KMS-11 (cell line): ENCODE measurements around the gene SEMA3B.
"Not testable (repeated sequence)": the region's sequence is repeated elsewhere in the genome, so short reads cannot be mapped to it uniquely, and the experiment has no call there.

Experiments used
- H2AFZ ChIP-seq: fragments of 200-600 bp; sonication (generic); 2 replicates; pipeline ENCODE4 v1.6.1; 2016; ENCODE audit warnings: antibody characterized with exemption, mixed run types, low read depth
- H3K27ac ChIP-seq: fragments of 200-600 bp; sonication (generic); 2 replicates; pipeline ENCODE4 v1.6.1; 2016; ENCODE audit warnings: mild to moderate bottlenecking, mixed run types
- H3K27me3 ChIP-seq: fragments of 200-600 bp; sonication (generic); 2 replicates; pipeline ENCODE4 v1.6.1; 2017; ENCODE audit warnings: mild to moderate bottlenecking, low read depth, mixed run types, moderate library complexity; ENCODE audit not compliant: insufficient read depth
- H3K36me3 ChIP-seq: fragments of 200-600 bp; sonication (generic); 2 replicates; pipeline ENCODE4 v1.6.1; 2017; ENCODE audit warnings: mild to moderate bottlenecking, mixed run types; ENCODE audit not compliant: insufficient read depth
- H3K4me1 ChIP-seq: fragments of 200-600 bp; sonication (generic); 2 replicates; pipeline ENCODE4 v1.6.1; 2016; ENCODE audit warnings: mild to moderate bottlenecking, low read depth, mixed run types; ENCODE audit not compliant: poor library complexity, severe bottlenecking
- H3K4me2 ChIP-seq: fragments of 200-600 bp; sonication (generic); 2 replicates; pipeline ENCODE4 v1.7.0; 2016; ENCODE audit warnings: mild to moderate bottlenecking, mixed run types
- H3K4me3 ChIP-seq: fragments of 200-600 bp; sonication (generic); IDR thresholded peaks from 2 replicates; pipeline ENCODE4 v1.6.1; 2017; ENCODE audit warnings: low read depth, low read length, mixed read lengths; ENCODE audit not compliant: insufficient read depth
- H3K79me2 ChIP-seq: fragments of 200-600 bp; sonication (generic); 2 replicates; pipeline ENCODE4 v1.6.1; 2016; ENCODE audit warnings: low read depth, mixed run types; ENCODE audit not compliant: insufficient read depth
- H3K9ac ChIP-seq: fragments of 200-600 bp; sonication (generic); 2 replicates; pipeline ENCODE4 v1.6.1; 2016; ENCODE audit warnings: mild to moderate bottlenecking, mixed run types
- H4K20me1 ChIP-seq: fragments of 200-600 bp; sonication (generic); 2 replicates; pipeline ENCODE4 v1.6.1; 2016; ENCODE audit warnings: mild to moderate bottlenecking, mixed run types; ENCODE audit not compliant: insufficient read depth
- TF ChIP-seq, protein P1 (sequence below): fragments of 200-600 bp; sonication (generic); conservative IDR thresholded peaks from 2 replicates; pipeline ENCODE4 v1.6.1; 2017; ENCODE audit warnings: low read depth, mild to moderate bottlenecking, antibody characterized with exemption, low read length, moderate library complexity, mixed read lengths

Gene SEMA3B

DNA sequence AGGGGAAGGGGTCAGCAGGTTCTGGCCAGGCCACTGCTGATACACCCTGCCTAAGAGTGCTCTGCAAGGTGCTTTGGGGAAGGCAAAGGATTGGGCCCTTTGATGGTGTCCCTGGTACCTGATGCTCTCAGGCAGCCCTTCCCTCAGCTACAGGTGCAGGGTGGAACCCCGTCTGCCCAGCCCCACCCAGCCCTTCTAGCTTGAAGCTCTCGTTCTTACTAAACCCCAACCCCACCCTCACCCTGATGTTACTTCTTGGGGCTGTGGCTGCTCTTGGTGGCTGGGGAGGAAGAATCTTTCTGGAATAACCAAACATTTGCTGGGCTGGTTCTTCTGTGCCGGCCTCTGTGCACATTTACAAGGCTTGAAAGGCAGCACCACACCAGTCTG lies 26.6 kb upstream of the SEMA3B start:
- H3K4me1 ChIP-seq: peaks cover 7% of the 10 kb centered on the region
- no peaks in the 10 kb centered on the region for H3K36me3 ChIP-seq
- H3K27me3 ChIP-seq: no peaks in the 10 kb centered on the region
- H3K79me2 ChIP-seq: peaks cover 37% of the 10 kb centered on the region
- H4K20me1 ChIP-seq: no peaks in the 10 kb centered on the region
- H3K9ac ChIP-seq: no peak overlapping the region
- no peak overlapping the region for H3K27ac ChIP-seq
- TF ChIP-seq, protein P1, sequence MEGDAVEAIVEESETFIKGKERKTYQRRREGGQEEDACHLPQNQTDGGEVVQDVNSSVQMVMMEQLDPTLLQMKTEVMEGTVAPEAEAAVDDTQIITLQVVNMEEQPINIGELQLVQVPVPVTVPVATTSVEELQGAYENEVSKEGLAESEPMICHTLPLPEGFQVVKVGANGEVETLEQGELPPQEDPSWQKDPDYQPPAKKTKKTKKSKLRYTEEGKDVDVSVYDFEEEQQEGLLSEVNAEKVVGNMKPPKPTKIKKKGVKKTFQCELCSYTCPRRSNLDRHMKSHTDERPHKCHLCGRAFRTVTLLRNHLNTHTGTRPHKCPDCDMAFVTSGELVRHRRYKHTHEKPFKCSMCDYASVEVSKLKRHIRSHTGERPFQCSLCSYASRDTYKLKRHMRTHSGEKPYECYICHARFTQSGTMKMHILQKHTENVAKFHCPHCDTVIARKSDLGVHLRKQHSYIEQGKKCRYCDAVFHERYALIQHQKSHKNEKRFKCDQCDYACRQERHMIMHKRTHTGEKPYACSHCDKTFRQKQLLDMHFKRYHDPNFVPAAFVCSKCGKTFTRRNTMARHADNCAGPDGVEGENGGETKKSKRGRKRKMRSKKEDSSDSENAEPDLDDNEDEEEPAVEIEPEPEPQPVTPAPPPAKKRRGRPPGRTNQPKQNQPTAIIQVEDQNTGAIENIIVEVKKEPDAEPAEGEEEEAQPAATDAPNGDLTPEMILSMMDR: no peak
- H3K4me3 ChIP-seq: no peak overlapping the region
- H2AFZ ChIP-seq: no peak overlapping the region
- H3K4me2 ChIP-seq: no peak overlapping the region

DNA sequence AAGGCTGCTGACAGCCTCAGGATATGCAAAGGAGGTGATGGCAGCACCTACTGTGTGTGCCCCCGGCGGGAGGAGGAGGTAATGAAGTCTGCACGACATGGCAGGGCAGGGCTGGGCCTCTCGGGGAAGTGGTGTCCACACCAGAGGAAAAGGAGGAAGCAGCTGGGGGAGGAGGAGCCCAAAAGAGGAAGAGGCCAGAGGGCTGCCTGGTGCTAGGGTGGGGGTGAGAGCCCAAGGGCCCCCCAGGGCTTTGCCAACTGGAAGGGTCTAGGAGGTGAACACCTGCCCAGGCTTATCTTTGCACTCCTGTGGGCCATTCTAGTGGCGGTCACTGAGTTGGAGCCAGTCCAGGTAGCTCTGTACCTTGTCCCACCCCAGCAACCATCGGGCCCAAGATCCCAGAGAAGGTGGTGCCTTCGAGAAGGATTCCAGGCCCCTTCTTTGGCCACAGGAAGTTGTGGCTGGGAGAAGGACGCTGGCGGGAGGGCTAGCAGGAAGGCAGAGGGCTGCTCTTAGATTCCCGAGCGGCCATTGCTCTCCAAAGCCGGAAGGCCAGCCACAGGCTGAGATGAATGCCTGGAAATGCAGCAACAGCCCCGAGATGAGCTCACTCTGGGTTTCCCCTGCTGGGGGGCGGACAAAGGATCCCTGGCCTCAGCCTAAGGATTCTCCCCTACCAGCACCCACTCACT lies 25.9 kb upstream of the SEMA3B start:
- no peak overlapping the region for H3K27ac ChIP-seq

DNA sequence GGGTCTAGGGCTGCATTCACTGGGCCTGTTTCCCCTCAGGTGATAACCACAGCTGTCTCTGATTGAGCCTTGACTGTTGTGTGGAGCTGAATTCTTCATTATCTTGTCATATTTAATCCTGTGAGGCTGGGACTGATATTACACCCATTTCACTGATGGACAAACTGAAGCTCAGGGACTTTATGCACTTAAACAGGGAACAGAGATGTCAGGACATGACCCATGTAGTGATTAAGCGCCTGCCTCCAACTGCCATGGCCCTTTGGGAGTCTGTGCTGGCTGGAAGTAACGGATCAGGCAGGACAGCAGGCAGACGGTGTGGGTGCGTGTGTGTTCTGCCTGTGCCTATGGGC lies 25.4 kb upstream of the SEMA3B start:
- Histone ChIP-seq H3K79me2 (peaks cover 37% of the 10 kb centered on the region; the same call in 1 of the 2 replicates), H3K36me3 (no peaks in the 10 kb centered on the region), H3K4me2 (no peak overlapping the region), H3K27me3 (no peaks in the 10 kb centered on the region), H3K27ac (no peak overlapping the region), H4K20me1 (no peaks in the 10 kb centered on the region), H3K9ac (no peak overlapping the region), H2AFZ (no peak overlapping the region), H3K4me1 (peaks cover 11% of the 10 kb centered on the region), H3K4me3 (no peak overlapping the region)
- TF ChIP-seq, protein P1: no peak

More for the DNA sequence above, 25.9 kb upstream of the SEMA3B start:
- H3K4me3 ChIP-seq: no peak overlapping the region
- H3K4me1 ChIP-seq: peaks cover 11% of the 10 kb centered on the region
- no peak overlapping the region for H3K9ac ChIP-seq
- no peak overlapping the region for H3K4me2 ChIP-seq
- H3K27me3 ChIP-seq: no peaks in the 10 kb centered on the region
- no peaks in the 10 kb centered on the region for H3K36me3 ChIP-seq
- H3K79me2 ChIP-seq: peaks cover 40% of the 10 kb centered on the region; the same call in 1 of the 2 replicates
- no peak overlapping the region for H2AFZ ChIP-seq
- no peaks in the 10 kb centered on the region for H4K20me1 ChIP-seq
- TF ChIP-seq, protein P1: no peak

DNA sequence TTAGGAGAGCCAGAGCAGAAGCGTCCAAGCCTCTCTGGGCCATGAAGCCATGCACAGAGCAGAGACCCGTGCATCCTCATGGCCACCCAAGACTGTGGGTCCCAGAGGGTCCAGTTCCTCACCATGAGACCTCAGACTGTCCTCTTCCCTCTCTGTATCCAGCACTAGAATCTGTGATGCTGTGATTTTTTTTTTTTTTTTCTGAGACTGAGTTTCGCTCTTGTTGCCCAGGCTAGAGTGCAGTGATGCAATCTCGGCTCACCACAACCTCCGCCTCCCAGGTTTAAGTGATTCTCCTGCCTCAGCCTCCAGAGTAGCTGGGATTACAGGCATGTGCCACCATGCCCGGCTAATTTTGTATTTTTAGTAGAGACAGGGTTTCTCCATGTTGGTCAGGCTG lies 24.1 kb upstream of the SEMA3B start:
- H3K4me1 ChIP-seq: peaks cover 11% of the 10 kb centered on the region
- H3K4me3 ChIP-seq, H3K4me2 ChIP-seq, H3K9ac ChIP-seq, H3K36me3 ChIP-seq, H2AFZ ChIP-seq, H3K27ac ChIP-seq, H4K20me1 ChIP-seq, H3K27me3 ChIP-seq: not testable (repeated sequence)
- H3K79me2 ChIP-seq: peaks cover 32% of the 10 kb centered on the region; the same call in 1 of the 2 replicates

DNA sequence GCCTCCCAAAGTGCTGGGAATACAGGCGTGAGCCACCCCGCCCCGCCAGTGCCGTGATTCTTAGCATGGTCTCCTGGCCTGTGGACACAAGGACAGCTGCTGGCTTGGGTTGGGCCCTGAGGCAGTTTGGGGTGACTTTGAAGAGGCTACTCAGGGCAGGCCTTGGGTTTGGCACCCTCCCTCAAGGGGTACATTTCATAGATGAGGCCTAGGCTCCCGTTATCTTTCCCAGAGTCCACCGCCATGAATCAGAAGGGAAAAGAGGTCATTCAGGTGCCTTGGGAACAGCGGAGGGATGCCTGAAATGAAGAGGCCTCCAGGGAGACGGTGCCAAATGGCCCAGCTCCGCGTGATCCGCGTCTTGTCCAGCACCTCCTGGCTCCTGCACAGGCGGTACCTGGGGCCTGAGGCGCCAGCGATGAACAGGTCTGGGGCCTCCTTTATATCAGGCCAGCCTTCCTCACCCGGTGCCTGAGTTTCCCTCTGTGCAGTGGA lies 23.6 kb upstream of the SEMA3B start:
- Histone ChIP-seq H3K4me1 (peaks cover 11% of the 10 kb centered on the region), H3K79me2 (peaks cover 27% of the 10 kb centered on the region; the same call in 1 of the 2 replicates), H3K9ac (peak overlapping the region; percentile 53; the same call in 1 of the 2 replicates), H3K4me2 (peak overlapping the region; percentile 94; the same call in 1 of the 2 replicates), H2AFZ (no peak overlapping the region), H3K4me3 (no peak overlapping the region), H3K27me3 (no peaks in the 10 kb centered on the region), H3K36me3 (no peaks in the 10 kb centered on the region), H4K20me1 (no peaks in the 10 kb centered on the region), H3K27ac (peak overlapping the region; percentile 80; the same call in 1 of the 2 replicates)
- TF ChIP-seq, protein P1: no peak
